Measurements from ENCODE around the gene TRIM38. TPM values are rescaled to one million over a fixed set of nuclear protein-coding genes. Genes with fewer than 3 reads are reported as not detected.
A peak's percentile ranks its signal among the peaks of the same experiment; 100 is the strongest.

Gene TRIM38
- total and polyA plus RNA-seq, 2 of the 13 experiments (the other 11 are each of a cell fraction or from before 2014, with no cell fraction given) = 2.5 to 3.1 TPM

GRCh38 chr6:25991785-25992412 is 29.3 kb downstream of the TRIM38 start (continued):
- TF ChIP-seq, protein P1, sequence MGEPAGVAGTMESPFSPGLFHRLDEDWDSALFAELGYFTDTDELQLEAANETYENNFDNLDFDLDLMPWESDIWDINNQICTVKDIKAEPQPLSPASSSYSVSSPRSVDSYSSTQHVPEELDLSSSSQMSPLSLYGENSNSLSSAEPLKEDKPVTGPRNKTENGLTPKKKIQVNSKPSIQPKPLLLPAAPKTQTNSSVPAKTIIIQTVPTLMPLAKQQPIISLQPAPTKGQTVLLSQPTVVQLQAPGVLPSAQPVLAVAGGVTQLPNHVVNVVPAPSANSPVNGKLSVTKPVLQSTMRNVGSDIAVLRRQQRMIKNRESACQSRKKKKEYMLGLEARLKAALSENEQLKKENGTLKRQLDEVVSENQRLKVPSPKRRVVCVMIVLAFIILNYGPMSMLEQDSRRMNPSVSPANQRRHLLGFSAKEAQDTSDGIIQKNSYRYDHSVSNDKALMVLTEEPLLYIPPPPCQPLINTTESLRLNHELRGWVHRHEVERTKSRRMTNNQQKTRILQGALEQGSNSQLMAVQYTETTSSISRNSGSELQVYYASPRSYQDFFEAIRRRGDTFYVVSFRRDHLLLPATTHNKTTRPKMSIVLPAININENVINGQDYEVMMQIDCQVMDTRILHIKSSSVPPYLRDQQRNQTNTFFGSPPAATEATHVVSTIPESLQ (CRISPR knock-in tag; conservative IDR thresholded peaks at IDR 0.05) = no peak
- no peak for TF ChIP-seq FOXO4 (CRISPR knock-in tag; conservative IDR thresholded peaks at IDR 0.05)
- TF ChIP-seq GABPB1 (CRISPR knock-in tag; IDR thresholded peaks at IDR 0.05) = peak; percentile 19; the same call in 1 of the 2 replicates
- TF ChIP-seq ZNF510 (CRISPR knock-in tag; IDR thresholded peaks at IDR 0.05; ENCODE audit: low read depth) = no peak
- no peak for TF ChIP-seq ZNF589 (CRISPR knock-in tag; conservative IDR thresholded peaks at IDR 0.05)
- peak; percentile 26; the same call in 1 of the 2 replicates for TF ChIP-seq ZNF331 (CRISPR knock-in tag; IDR thresholded peaks at IDR 0.05)
- no peak for TF ChIP-seq SP5 (CRISPR knock-in tag; IDR thresholded peaks at IDR 0.05; ENCODE audit: borderline replicate concordance, low read depth)
- TF ChIP-seq, protein P2, sequence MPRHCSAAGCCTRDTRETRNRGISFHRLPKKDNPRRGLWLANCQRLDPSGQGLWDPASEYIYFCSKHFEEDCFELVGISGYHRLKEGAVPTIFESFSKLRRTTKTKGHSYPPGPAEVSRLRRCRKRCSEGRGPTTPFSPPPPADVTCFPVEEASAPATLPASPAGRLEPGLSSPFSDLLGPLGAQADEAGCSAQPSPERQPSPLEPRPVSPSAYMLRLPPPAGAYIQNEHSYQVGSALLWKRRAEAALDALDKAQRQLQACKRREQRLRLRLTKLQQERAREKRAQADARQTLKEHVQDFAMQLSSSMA (CRISPR knock-in tag; IDR thresholded peaks at IDR 0.05) = no peak
- no peak for TF ChIP-seq MBD4 (IDR thresholded peaks at IDR 0.05; ENCODE audit: borderline replicate concordance, low read length)
- TF ChIP-seq SMAD9 (CRISPR knock-in tag; IDR thresholded peaks at IDR 0.05) = no peak
- no peak for TF ChIP-seq SMARCC2 (IDR thresholded peaks at IDR 0.05)
- TF ChIP-seq RCOR2 (CRISPR knock-in tag; IDR thresholded peaks at IDR 0.05) = no peak
- no peak for TF ChIP-seq KDM1A (CRISPR knock-in tag; IDR thresholded peaks at IDR 0.05)
- TF ChIP-seq ZNF30 (CRISPR knock-in tag; IDR thresholded peaks at IDR 0.05) = no peak
- TF ChIP-seq ZUFSP (CRISPR knock-in tag; IDR thresholded peaks at IDR 0.05; ENCODE audit: borderline replicate concordance) = no peak
- no peak for TF ChIP-seq XBP1 (CRISPR knock-in tag; IDR thresholded peaks at IDR 0.05)
- TF ChIP-seq ZFAT (CRISPR knock-in tag; conservative IDR thresholded peaks at IDR 0.05) = no peak
- no peak for TF ChIP-seq YEATS4 (CRISPR knock-in tag; IDR thresholded peaks at IDR 0.05; ENCODE audit: borderline replicate concordance)
- TF ChIP-seq PITX1 (CRISPR knock-in tag; IDR thresholded peaks at IDR 0.05) = no peak; the same call in 1 of the 2 replicates
- no peak for TF ChIP-seq FLYWCH1 (CRISPR knock-in tag; IDR thresholded peaks at IDR 0.05)
- TF ChIP-seq ZNF691 (CRISPR knock-in tag; IDR thresholded peaks at IDR 0.05; ENCODE audit: borderline replicate concordance, low read depth) = 0 out of 2 replicates have a peak, but pooled peaks have one; percentile 1
- no peak for TF ChIP-seq ZBTB34 (CRISPR knock-in tag; IDR thresholded peaks at IDR 0.05)
- TF ChIP-seq ZFP41 (CRISPR knock-in tag; IDR thresholded peaks at IDR 0.05; ENCODE audit: borderline replicate concordance) = peak; percentile 80
